Activated CD4-positive, alpha-beta memory T cell treated with anti-CD3 and anti-CD28 coated beads, Interleukin-2, amount 10 ng/mL, durations not matched to agents 7 days and 5 days (primary cell): ENCODE measurements around the gene PLAAT4. TPM values are rescaled to one million over a fixed set of nuclear protein-coding genes. Genes with fewer than 3 reads are reported as not detected.

Source experiments
- CTCF ChIA-PET: fragments of 350-600 bp; sonication (Branson Sonifier 250); formaldehyde crosslinking; loops from one replicate; lab custom pipeline; 2021; ENCODE audit warnings: antibody characterized with exemption, inconsistent platforms; lab: Charles Lee
- POLR2A ChIA-PET: fragments of 350-600 bp; sonication (Branson Sonifier 250); formaldehyde crosslinking; loops from one replicate; lab custom pipeline; 2021; ENCODE audit warnings: antibody characterized with exemption; lab: Charles Lee
- DNase-seq: peaks from one replicate; pipeline ENCODE4 v3.0.0-alpha.2; 2020
- H3K27ac Mint-ChIP-seq: one replicate; pipeline ENCODE4 v1.8.0; 2021; ENCODE audit warnings: mild to moderate bottlenecking, mixed read lengths
- H3K27me3 Mint-ChIP-seq: one replicate; pipeline ENCODE4 v1.8.0; 2021; ENCODE audit warnings: mixed read lengths
- H3K36me3 Mint-ChIP-seq: one replicate; pipeline ENCODE4 v1.8.0; 2021; ENCODE audit warnings: low read depth, mixed read lengths
- H3K4me1 Mint-ChIP-seq: one replicate; pipeline ENCODE4 v1.8.0; 2021; ENCODE audit warnings: mixed read lengths
- H3K4me3 Mint-ChIP-seq: one replicate; pipeline ENCODE4 v1.8.0; 2021; ENCODE audit warnings: mild to moderate bottlenecking, mixed read lengths
- H3K9me3 Mint-ChIP-seq: one replicate; pipeline ENCODE4 v1.8.0; 2021; ENCODE audit warnings: mixed read lengths
- total RNA-seq, 2 experiments: library from RNA; stranded (reverse); gene quantifications; one replicate each; pipeline ENCODE4 v1.2.3, GENCODE V29; 2021

Gene PLAAT4
- total RNA-seq, 2 experiments from 2014 or later, result 104 to 106 TPM

- H3K36me3 Mint-ChIP-seq, result peaks cover 8% of the 10 kb centered on the region
- H3K4me3 Mint-ChIP-seq, result no peak overlapping the region
- peaks cover 6% of the 10 kb centered on the region for H3K4me1 Mint-ChIP-seq
- peaks cover 2% of the 10 kb centered on the region for H3K27me3 Mint-ChIP-seq
- H3K9me3 Mint-ChIP-seq, result peaks cover 19% of the 10 kb centered on the region
- ChIA-PET CTCF (no interaction called here), POLR2A (no interaction called here)
- DNase-seq, result no peak
- H3K27ac Mint-ChIP-seq, result no peak overlapping the region
Observed at GRCh38 chr11:63503492-63503891, 33.1 kb upstream of the PLAAT4 start.

- CTCF ChIA-PET, result no interaction called here
- POLR2A ChIA-PET, result no interaction called here
Observed at GRCh38 chr11:63504054-63504453, 32.6 kb upstream of the PLAAT4 start.

DNA sequence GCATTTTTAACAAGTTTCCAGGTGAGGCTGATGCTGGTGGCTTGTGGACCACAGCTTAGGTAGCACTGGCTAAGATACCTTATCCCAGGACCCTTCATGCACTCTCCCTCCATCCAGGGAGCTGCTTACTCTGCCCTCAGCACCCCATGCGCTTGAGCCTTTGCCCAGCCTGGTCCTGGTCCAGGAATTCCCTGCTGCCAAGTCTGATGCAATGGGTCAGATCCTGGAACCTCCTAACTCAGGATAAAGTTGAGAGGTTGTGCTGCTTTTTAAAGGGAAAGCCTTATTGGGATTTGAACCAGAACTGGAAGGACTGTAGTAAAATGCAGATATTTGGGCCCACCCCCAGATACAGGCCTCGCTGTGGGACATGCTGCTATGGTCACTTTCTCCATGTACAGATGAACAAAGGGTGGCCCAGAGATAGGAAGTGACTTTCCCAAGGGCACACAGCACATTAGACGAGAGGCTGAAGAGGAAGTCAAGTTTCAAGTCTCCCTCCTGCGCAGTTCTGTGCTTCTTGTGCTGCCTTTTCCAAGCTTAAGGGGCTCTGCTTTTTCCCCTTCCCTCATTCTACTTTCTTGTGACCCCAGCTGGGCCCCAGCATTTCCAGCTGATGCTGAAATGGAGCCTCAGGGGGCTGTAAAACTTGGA, 31.5 kb upstream of the PLAAT4 start:
- POLR2A ChIA-PET, result no interaction called here
- Mint-ChIP-seq H3K4me3 (no peak overlapping the region), H3K36me3 (peaks cover 5% of the 10 kb centered on the region), H3K27ac (no peak overlapping the region), H3K27me3 (no peaks in the 10 kb centered on the region), H3K4me1 (peaks cover 6% of the 10 kb centered on the region), H3K9me3 (peaks cover 10% of the 10 kb centered on the region)
- DNase-seq, result no peak
- CTCF ChIA-PET, result interaction anchor here (0.7 to 2.9 kb wide), 2 partner anchors 26 to 48 kb away, joined by 3 to 8 read pairs; no protein-coding TSS in a partner anchor

More at GRCh38 chr11:63504054-63504453, 32.6 kb upstream of the PLAAT4 start:
- DNase-seq, result no peak
- Mint-ChIP-seq H3K27ac (no peak overlapping the region), H3K4me3 (no peak overlapping the region), H3K4me1 (peaks cover 6% of the 10 kb centered on the region), H3K9me3 (peaks cover 19% of the 10 kb centered on the region), H3K27me3 (no peaks in the 10 kb centered on the region), H3K36me3 (peaks cover 8% of the 10 kb centered on the region)

DNA sequence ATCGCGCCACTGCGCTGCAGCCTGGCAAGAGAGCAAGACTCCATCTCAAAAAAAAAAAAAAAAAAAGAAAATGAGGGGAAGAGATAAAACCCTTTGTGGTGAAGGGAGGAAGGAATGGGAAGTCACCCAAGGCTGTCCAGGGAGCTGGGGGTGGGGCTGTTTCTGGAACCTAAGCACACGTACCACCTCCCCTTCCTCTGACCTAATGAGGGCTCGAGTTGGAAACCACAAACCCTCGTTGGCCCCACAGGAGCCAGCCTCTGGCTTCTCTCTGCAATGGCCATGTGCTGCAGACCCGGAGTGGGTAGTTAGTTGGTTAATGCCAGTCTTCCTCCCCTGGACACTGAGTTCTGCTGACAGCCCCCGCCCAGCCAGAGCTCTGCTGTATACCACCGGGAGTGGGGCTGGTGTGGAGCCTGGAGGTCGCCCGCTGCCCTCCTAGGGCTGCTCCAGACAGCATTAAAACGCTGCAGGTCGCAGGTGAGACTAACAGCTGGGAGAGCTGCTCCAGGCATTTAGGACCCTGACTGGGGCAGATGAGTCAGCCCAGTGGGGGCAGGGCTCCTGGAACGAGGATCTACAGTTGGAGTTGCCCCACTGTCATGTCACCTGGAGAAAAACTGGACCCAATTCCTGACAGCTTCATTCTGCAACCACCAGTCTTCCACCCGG, 30.6 kb upstream of the PLAAT4 start, which contains the start of gene LGALS12:
TSS of gene LGALS12 (plus strand) at position 228 of the 672 bp plus-strand sequence. CDS start at position 603, 375 bp downstream.
- H3K9me3 Mint-ChIP-seq, result peaks cover 2% of the 10 kb centered on the region
- H3K27ac Mint-ChIP-seq, result no peak within 1 kb of the TSS
- no peak for DNase-seq
- ChIA-PET CTCF (interaction anchor here (2.9 kb wide), 1 partner anchor 27 kb away, joined by 8 read pairs; no protein-coding TSS in a partner anchor), POLR2A (interaction anchor here (1.3 kb wide), 1 partner anchor 14 kb away, joined by 3 read pairs; no protein-coding TSS in a partner anchor)
- peaks cover 6% of the 10 kb centered on the region for H3K4me1 Mint-ChIP-seq
- H3K36me3 Mint-ChIP-seq, result no peaks in the 10 kb centered on the region
- H3K4me3 Mint-ChIP-seq, result no peak within 1 kb of the TSS
- H3K27me3 Mint-ChIP-seq, result no peaks in the 10 kb centered on the region

DNA sequence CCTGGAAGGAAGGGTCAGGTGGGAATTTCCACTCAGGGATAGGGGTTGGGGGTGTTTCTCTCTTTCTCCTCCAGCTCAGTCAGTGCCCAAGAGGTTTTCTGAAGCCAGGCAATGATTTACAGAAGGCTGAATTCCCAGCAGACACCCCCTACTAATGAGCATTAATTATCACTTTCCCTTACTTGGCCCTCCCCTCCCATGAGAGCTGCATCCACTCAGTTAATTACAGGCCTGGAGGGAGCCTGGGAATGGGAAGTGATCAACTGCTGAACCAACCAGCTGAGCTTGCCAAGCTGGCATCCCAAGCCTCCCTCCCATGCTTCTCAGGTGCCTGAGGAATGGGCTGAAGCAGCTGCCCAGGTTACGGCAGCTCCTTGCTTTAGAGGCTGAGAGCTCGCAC, 29.7 kb upstream of the PLAAT4 start:
- DNase-seq, result no peak
- H3K4me1 Mint-ChIP-seq, result peaks cover 6% of the 10 kb centered on the region
- no peak overlapping the region for H3K4me3 Mint-ChIP-seq
- no peaks in the 10 kb centered on the region for H3K36me3 Mint-ChIP-seq
- H3K9me3 Mint-ChIP-seq, result no peaks in the 10 kb centered on the region
- H3K27me3 Mint-ChIP-seq, result no peaks in the 10 kb centered on the region
- POLR2A ChIA-PET, result interaction anchor here (1.3 kb wide), 1 partner anchor 15 kb away, joined by 3 read pairs; no protein-coding TSS in a partner anchor
- H3K27ac Mint-ChIP-seq, result no peak overlapping the region
- CTCF ChIA-PET, result interaction anchor here (0.8 to 2.9 kb wide), 2 partner anchors 28 to 132 kb away, joined by 3 to 8 read pairs; no protein-coding TSS in a partner anchor

DNA sequence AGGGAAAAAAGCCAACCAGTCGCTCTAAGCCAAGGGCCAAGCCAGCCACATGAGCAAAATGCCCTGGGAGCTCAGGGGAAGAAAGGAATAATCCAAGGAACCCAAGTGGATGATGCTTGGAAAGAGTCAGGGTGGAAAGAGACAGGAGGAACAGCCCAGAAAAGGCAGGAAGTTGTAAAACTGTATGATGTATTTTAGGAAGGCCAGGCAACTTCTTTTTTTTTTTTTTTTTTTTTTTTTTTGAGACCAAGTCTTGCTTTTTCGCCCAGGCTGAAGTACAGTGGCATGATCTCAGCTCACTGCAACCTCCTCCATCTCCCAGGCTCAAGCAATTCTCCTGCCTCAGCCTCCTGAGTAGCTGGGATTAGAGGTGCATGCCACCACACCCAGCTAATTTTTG, 29.1 kb upstream of the PLAAT4 start:
- Mint-ChIP-seq H3K4me1 (peaks cover 2% of the 10 kb centered on the region), H3K4me3 (no peak overlapping the region), H3K9me3 (no peaks in the 10 kb centered on the region), H3K27me3 (no peaks in the 10 kb centered on the region), H3K27ac (no peak overlapping the region), H3K36me3 (no peaks in the 10 kb centered on the region)
- no peak for DNase-seq
- ChIA-PET CTCF (interaction anchor here (2.9 kb wide), 1 partner anchor 28 kb away, joined by 8 read pairs; no protein-coding TSS in a partner anchor), POLR2A (interaction anchor here (0.9 kb wide), 1 partner anchor 57 kb away, joined by 3 read pairs; no protein-coding TSS in a partner anchor)

- H3K27ac Mint-ChIP-seq, result no peak overlapping the region
- POLR2A ChIA-PET, result interaction anchor here (0.9 kb wide), 1 partner anchor 56 kb away, joined by 3 read pairs; no protein-coding TSS in a partner anchor
- peak; percentile 26 for DNase-seq
- peaks cover 2% of the 10 kb centered on the region for H3K4me1 Mint-ChIP-seq
- CTCF ChIA-PET, result interaction anchor here (2.9 kb wide), 1 partner anchor 29 kb away, joined by 8 read pairs; no protein-coding TSS in a partner anchor
- H3K4me3 Mint-ChIP-seq, result no peak overlapping the region
- no peaks in the 10 kb centered on the region for H3K36me3 Mint-ChIP-seq
- no peaks in the 10 kb centered on the region for H3K27me3 Mint-ChIP-seq
- no peaks in the 10 kb centered on the region for H3K9me3 Mint-ChIP-seq
Observed at GRCh38 chr11:63508009-63508408, 28.6 kb upstream of the PLAAT4 start.

DNA sequence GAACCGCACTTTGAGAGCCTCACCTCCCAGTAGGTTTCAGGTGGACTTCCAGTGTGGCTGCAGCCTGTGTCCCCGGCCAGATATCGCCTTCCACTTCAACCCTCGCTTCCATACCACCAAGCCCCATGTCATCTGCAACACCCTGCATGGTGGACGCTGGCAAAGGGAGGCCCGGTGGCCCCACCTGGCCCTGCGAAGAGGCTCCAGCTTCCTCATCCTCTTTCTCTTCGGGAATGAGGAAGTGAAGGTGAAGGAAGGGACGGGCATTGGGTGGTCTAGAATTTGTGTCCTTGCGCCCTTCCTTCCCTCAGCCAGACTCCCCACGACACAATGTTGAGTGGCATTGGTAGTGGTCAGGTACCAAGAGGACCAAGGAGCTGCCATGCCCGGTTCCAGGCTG, 27.9 kb upstream of the PLAAT4 start:
- no peak for DNase-seq
- Mint-ChIP-seq H3K4me1 (peaks cover 2% of the 10 kb centered on the region), H3K27me3 (no peaks in the 10 kb centered on the region), H3K27ac (no peak overlapping the region), H3K9me3 (no peaks in the 10 kb centered on the region), H3K36me3 (no peaks in the 10 kb centered on the region), H3K4me3 (no peak overlapping the region)
- ChIA-PET CTCF (interaction anchor here (0.7 kb wide), 1 partner anchor 21 kb away, joined by 4 read pairs; no protein-coding TSS in a partner anchor), POLR2A (no interaction called here)

- H3K9me3 Mint-ChIP-seq, result no peaks in the 10 kb centered on the region
- H3K4me1 Mint-ChIP-seq, result peaks cover 2% of the 10 kb centered on the region
- no peak for DNase-seq
- H3K4me3 Mint-ChIP-seq, result no peak overlapping the region
- CTCF ChIA-PET, result no interaction called here
- POLR2A ChIA-PET, result no interaction called here
- no peaks in the 10 kb centered on the region for H3K36me3 Mint-ChIP-seq
- no peaks in the 10 kb centered on the region for H3K27me3 Mint-ChIP-seq
- H3K27ac Mint-ChIP-seq, result no peak overlapping the region
Observed at GRCh38 chr11:63510360-63511047, 26.1 kb upstream of the PLAAT4 start.

DNA sequence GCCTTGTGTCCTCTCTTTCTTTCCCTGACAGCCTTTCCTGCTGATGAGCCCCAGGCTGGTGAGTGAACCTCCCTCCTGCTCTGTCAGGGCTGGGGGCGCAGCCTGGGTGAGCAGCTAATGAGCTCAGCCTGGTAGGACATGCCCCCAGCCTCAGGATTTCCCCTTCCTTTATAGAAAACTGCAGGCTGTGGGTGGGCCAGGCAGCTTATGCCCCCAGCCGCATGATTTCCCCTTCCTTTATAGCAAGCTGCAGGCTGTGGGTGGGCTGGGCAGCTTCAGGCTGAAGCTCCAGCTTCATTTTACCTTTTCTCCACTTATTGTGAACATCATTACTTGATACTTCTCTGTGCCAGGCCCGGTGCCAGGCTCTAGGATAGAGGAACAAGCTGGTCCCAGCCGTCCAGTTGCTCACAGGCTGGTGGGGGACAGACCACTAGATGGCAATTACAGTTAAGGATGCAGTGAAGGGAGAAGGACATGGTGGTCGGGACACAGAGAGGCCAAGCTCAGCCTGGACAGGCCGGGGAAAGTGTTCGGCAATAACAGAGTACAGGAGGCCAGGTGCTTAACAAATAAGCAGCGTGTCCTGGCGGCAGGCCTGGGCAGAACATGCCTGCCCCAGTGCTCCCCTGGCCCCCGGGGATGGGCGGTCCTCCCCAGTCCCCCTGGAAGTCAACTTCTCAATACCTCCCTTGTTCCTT, 25.4 kb upstream of the PLAAT4 start:
- no peak overlapping the region for H3K27ac Mint-ChIP-seq
- POLR2A ChIA-PET, result interaction anchor here (1.2 kb wide), 1 partner anchor 26 kb away, joined by 4 read pairs; the partner anchor contains the start of gene PLAAT4
- H3K27me3 Mint-ChIP-seq, result no peaks in the 10 kb centered on the region
- H3K9me3 Mint-ChIP-seq, result no peaks in the 10 kb centered on the region
- no peaks in the 10 kb centered on the region for H3K4me1 Mint-ChIP-seq
- no peak overlapping the region for H3K4me3 Mint-ChIP-seq
- CTCF ChIA-PET, result no interaction called here
- no peak for DNase-seq
- H3K36me3 Mint-ChIP-seq, result no peaks in the 10 kb centered on the region

- DNase-seq, result no peak
- CTCF ChIA-PET, result no interaction called here
- H3K27ac Mint-ChIP-seq, result no peak overlapping the region
- no peak overlapping the region for H3K4me3 Mint-ChIP-seq
- POLR2A ChIA-PET, result no interaction called here
- no peaks in the 10 kb centered on the region for H3K36me3 Mint-ChIP-seq
- H3K9me3 Mint-ChIP-seq, result no peaks in the 10 kb centered on the region
- H3K4me1 Mint-ChIP-seq, result peaks cover 2% of the 10 kb centered on the region
- H3K27me3 Mint-ChIP-seq, result no peaks in the 10 kb centered on the region
Observed at GRCh38 chr11:63512816-63513215, 23.8 kb upstream of the PLAAT4 start.

- Mint-ChIP-seq H3K27me3 (peaks cover 3% of the 10 kb centered on the region), H3K36me3 (no peaks in the 10 kb centered on the region), H3K4me3 (no peak overlapping the region), H3K9me3 (no peaks in the 10 kb centered on the region), H3K27ac (no peak overlapping the region), H3K4me1 (peaks cover 17% of the 10 kb centered on the region)
- ChIA-PET CTCF (no interaction called here), POLR2A (no interaction called here)
- no peak for DNase-seq
Observed at GRCh38 chr11:63516109-63516508, 20.5 kb upstream of the PLAAT4 start.
